SK-N-SH (cell line): Measurements from ENCODE around the gene MEAK7. TPM values are rescaled to one million over a fixed set of nuclear protein-coding genes. Genes with fewer than 3 reads are reported as not detected.

Experiments used
- CTCF ChIA-PET: fragments of 300-600, 350-600 bp; formaldehyde crosslinking; extraction: SDS; loops from one replicate; lab custom pipeline; 2021; lab: Yijun Ruan, JAX
- POLR2A ChIA-PET: fragments of 350-600 bp; sonication (Branson Sonifier 250); formaldehyde crosslinking; extraction: SDS; loops from one replicate; lab custom pipeline; 2020; ENCODE audit warnings: antibody characterized with exemption, inconsistent platforms; lab: Yijun Ruan, JAX
- DNase-seq: peaks from one replicate; pipeline ENCODE4 v3.0.0; 2012
- H2AFZ ChIP-seq: fragments of 200-600 bp; sonication (generic); 2 replicates; pipeline ENCODE4 v1.8.1; 2016; ENCODE audit warnings: antibody characterized with exemption, mild to moderate bottlenecking, low read depth
- H3F3A ChIP-seq: fragments of 200-600 bp; sonication (generic); replicated peaks from 2 replicates; pipeline ENCODE3; 2016; ENCODE audit warnings: antibody characterized with exemption, mild to moderate bottlenecking; ENCODE audit not compliant: insufficient read depth
- H3K27ac ChIP-seq, 2 experiments: fragments of 200-500 bp in 1 of 2; fragments of 200-600 bp in 1 of 2; sonication (Bioruptor generic) in 1 of 2; sonication (generic), shearing (Covaris generic) in 1 of 2; 2 replicates each; pipeline versions ENCODE4 v1.5.1 to v1.6.1; 2014 to 2016; ENCODE audit warnings: low read depth in 2 of 2, inconsistent platforms in 1 of 2, low read length in 1 of 2, mild to moderate bottlenecking in 1 of 2, mixed read lengths in 1 of 2
- H3K27me3 ChIP-seq: fragments of 200-600 bp; sonication (generic), shearing (Covaris generic); 2 replicates; pipeline ENCODE4 v1.6.1; 2016; ENCODE audit warnings: mixed run types; ENCODE audit not compliant: insufficient read depth
- H3K36me3 ChIP-seq, 2 experiments: fragments of 200-500 bp in 1 of 2; fragments of 200-600 bp in 1 of 2; sonication (Bioruptor generic) in 1 of 2; sonication (generic) in 1 of 2; replicated peaks in 1 of 2; 2 replicates each; pipeline versions ENCODE3 to v1.5.1; 2014 to 2016; ENCODE audit warnings: low read length in 1 of 2, mild to moderate bottlenecking in 1 of 2; ENCODE audit not compliant: insufficient read depth in 2 of 2, control insufficient read depth in 1 of 2
- H3K4me1 ChIP-seq, 2 experiments: fragments of 200-500 bp in 1 of 2; fragments of 200-600 bp in 1 of 2; sonication (Bioruptor generic) in 1 of 2; sonication (generic), shearing (Covaris generic) in 1 of 2; 2 replicates each; pipeline versions ENCODE4 v1.5.1 to v1.6.1; 2014 to 2016; ENCODE audit warnings: low read depth in 1 of 2, low read length in 1 of 2, mixed run types in 1 of 2; ENCODE audit not compliant: insufficient read depth in 2 of 2, control insufficient read depth in 1 of 2
- H3K4me2 ChIP-seq: fragments of 200-600 bp; sonication (generic), shearing (Covaris generic); 2 replicates; pipeline ENCODE4 v1.6.1; 2017; ENCODE audit warnings: mixed run types
- H3K4me3 ChIP-seq, 2 experiments: fragments of 200-500 bp in 1 of 2; fragments of 200-600 bp in 1 of 2; sonication (Bioruptor generic) in 1 of 2; sonication (generic), shearing (Covaris generic) in 1 of 2; 2 replicates each; pipeline versions ENCODE4 v1.5.1 to v1.8.1; 2014 to 2016; ENCODE audit warnings: low read depth in 2 of 2, inconsistent platforms in 1 of 2, low read length in 1 of 2, mild to moderate bottlenecking in 1 of 2, mixed read lengths in 1 of 2, moderate library complexity in 1 of 2
- H3K79me2 ChIP-seq: fragments of 200-600 bp; sonication (generic); 2 replicates; pipeline ENCODE4 v1.8.1; 2017; ENCODE audit warnings: mild to moderate bottlenecking; ENCODE audit not compliant: insufficient read depth
- H3K9ac ChIP-seq: fragments of 200-600 bp; sonication (generic); 2 replicates; pipeline ENCODE4 v1.6.1; 2017; ENCODE audit warnings: mixed run types
- H3K9me2 ChIP-seq: fragments of 200-600 bp; sonication (generic); 2 replicates; pipeline ENCODE4 v1.6.1; 2017; ENCODE audit warnings: mixed run types
- H3K9me3 ChIP-seq: fragments of 200-600 bp; sonication (generic); 2 replicates; pipeline ENCODE4 v1.6.1; 2017; ENCODE audit warnings: mixed run types, mild to moderate bottlenecking, moderate library complexity
- H4K20me1 ChIP-seq: fragments of 200-600 bp; sonication (generic); 2 replicates; pipeline ENCODE4 v1.6.1; 2017; ENCODE audit warnings: mild to moderate bottlenecking, mixed run types; ENCODE audit not compliant: insufficient read depth
- CHD2 ChIP-seq: fragments of 150-350 bp; IDR thresholded peaks from 2 replicates; pipeline ENCODE4 v1.6.1; 2018; ENCODE audit warnings: low read length; ENCODE audit not compliant: partially characterized antibody
- EZH2phosphoT487 ChIP-seq: fragments of 200-600 bp; sonication (generic); IDR thresholded peaks from 2 replicates; pipeline ENCODE4 v1.6.1; 2017; ENCODE audit warnings: low read depth, mixed run types, mild to moderate bottlenecking, antibody characterized with exemption, moderate library complexity, borderline replicate concordance
- NRF1 ChIP-seq: IDR thresholded peaks from 2 replicates; pipeline ENCODE4 v1.6.1; 2012; ENCODE audit warnings: low read depth, mild to moderate bottlenecking, low read length
- POLR2AphosphoS5 ChIP-seq: IDR thresholded peaks from 2 replicates; pipeline ENCODE4 v1.6.1; 2012; ENCODE audit warnings: low read depth, low read length
- RCOR1 ChIP-seq: fragments of 150-350 bp; IDR thresholded peaks from 2 replicates; pipeline ENCODE4 v1.6.1; 2017; ENCODE audit warnings: antibody characterized with exemption, low read length
- SMC3 ChIP-seq: IDR thresholded peaks from 2 replicates; pipeline ENCODE4 v1.6.1; 2012; ENCODE audit warnings: low read depth, low read length, improper control_type of control experiment
- TAF1 ChIP-seq: IDR thresholded peaks from 2 replicates; pipeline ENCODE4 v1.6.1; 2012; ENCODE audit warnings: low read depth, mild to moderate bottlenecking, low read length, moderate library complexity, borderline replicate concordance
- WGBS: methylation state at CpG from one replicate; pipeline ENCODE4 v1.1.6; 2017; ENCODE audit warnings: low lambda C conversion rate; 5-methylcytosine and 5-hydroxymethylcytosine counted together
- polyA plus RNA-seq, 3 experiments: library from polyadenylated mRNA; depleted of rRNA; stranded (reverse); fragments of >200 nt; gene quantifications; 2 replicates each; pipeline ENCODE4 v1.2.3, GENCODE V29; 2012
- TF ChIP-seq, protein P1 (sequence below): fragments of 150-350 bp; IDR thresholded peaks from 2 replicates; pipeline ENCODE4 v1.6.1; 2016; ENCODE audit warnings: mild to moderate bottlenecking, low read depth, low read length
- TF ChIP-seq, protein P2 (sequence below): IDR thresholded peaks from 2 replicates; pipeline ENCODE4 v1.4.0; 2012; ENCODE audit warnings: low read depth

The MEAK7 gene
- polyA plus RNA-seq, 1 of the 3 experiments (the other 2 are of a cell fraction): 11.9 TPM

DNA sequence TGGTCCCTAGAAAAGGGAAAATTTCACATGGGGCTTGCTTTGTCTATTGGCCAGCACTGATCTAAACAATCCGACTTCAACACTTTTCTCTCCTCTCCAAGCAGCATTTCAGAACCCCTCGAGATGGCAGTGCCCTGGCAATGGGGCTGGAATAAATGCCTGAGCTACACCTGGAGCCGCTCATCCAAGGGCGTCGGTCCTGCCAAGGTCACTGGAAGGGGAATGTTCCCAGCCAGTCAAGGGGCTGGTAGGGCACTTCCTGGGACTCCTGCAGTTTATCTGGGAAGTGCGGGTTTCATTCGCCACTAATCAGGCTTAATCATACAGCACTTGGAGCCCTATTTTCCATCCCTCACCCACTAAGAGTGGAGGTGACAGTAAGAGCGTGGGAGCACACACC is 17.1 kb downstream of the MEAK7 start:
- ChIA-PET POLR2A (no interaction called here), CTCF (interaction anchor here (0.9 to 1.2 kb wide), 2 partner anchors 24 to 403 kb away, joined by 4 to 5 read pairs; no protein-coding TSS in a partner anchor)
- Histone ChIP-seq H3K4me1 (no peaks in the 10 kb centered on the region), H3F3A (peaks cover 6% of the 10 kb centered on the region), H3K79me2 (no peaks in the 10 kb centered on the region), H3K9me2 (no peaks in the 10 kb centered on the region), H2AFZ (no peak overlapping the region), H3K9ac (no peak overlapping the region), H4K20me1 (0 out of 2 replicates have a peak, but pooled peaks cover 4% of the 10 kb centered on the region), H3K4me2 (no peak overlapping the region), H3K4me3 (no peak overlapping the region), H3K36me3 (peaks cover 37 to 47% of the 10 kb centered on the region in 2 experiments), H3K27ac (no peak overlapping the region), H3K9me3 (no peaks in the 10 kb centered on the region), H3K27me3 (no peaks in the 10 kb centered on the region)
- WGBS: 97% methylated on average over 3 of the region's 8 CpGs
- no peak for TF ChIP-seq NRF1
- DNase-seq: no peak

DNA sequence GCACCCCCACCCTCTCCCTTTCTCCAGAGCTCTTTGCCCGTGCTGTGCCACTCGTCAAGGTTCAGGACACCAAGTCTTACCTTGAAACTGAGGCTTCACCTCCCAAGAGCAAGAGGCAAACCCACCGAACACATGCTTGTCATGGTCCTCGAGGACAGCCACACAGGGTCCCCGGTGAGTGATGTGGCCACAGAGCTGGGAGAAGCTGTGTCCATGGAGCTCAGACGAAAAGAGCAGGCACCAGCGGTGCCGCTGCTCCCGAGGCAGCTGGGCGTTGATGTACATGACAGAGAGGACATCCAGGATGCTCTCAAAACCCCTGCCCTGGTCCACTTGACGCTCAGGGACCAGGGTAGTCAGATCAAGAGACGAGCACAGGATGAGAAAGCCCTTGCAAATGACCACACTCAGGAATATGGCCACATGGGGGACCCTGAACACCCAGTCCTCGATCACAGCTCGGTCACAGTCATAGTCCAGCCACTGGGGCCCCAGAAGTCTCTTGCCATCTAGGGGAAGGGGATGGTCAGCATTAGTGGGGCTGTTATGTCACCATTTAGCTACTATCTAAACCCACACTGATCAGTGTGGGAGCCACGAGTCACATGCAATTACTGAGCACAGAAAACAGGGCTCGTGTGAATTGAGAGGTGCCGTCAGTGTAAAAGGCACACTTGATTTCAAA is 17.8 kb downstream of the MEAK7 start:
- H3K27ac ChIP-seq: no peak overlapping the region
- CTCF ChIA-PET: interaction anchor here (2.8 kb wide), 1 partner anchor 299 kb away, joined by 13 read pairs; the partner anchor contains the start of gene TAF1C
- no peaks in the 10 kb centered on the region; a peak in 1 of 4 replicates for H3K4me1 ChIP-seq
- no peak for DNase-seq
- H3K27me3 ChIP-seq: no peaks in the 10 kb centered on the region
- no peaks in the 10 kb centered on the region for H3K9me3 ChIP-seq
- no peak overlapping the region for H3K4me3 ChIP-seq
- POLR2A ChIA-PET: no interaction called here
- H3F3A ChIP-seq: peaks cover 2% of the 10 kb centered on the region
- H3K9me2 ChIP-seq: no peaks in the 10 kb centered on the region
- peaks cover 31 to 46% of the 10 kb centered on the region in 2 experiments for H3K36me3 ChIP-seq
- H3K9ac ChIP-seq: no peak overlapping the region
- H3K4me2 ChIP-seq: no peak overlapping the region
- 95% methylated on average over 15 of the region's 17 CpGs for WGBS
- no peak overlapping the region for H2AFZ ChIP-seq
- H3K79me2 ChIP-seq: no peaks in the 10 kb centered on the region
- TF ChIP-seq SMC3: no peak
- no peak for TF ChIP-seq POLR2AphosphoS5
- no peak for TF ChIP-seq TAF1
- no peak for TF ChIP-seq CHD2
- TF ChIP-seq RCOR1: no peak
- no peak for TF ChIP-seq EZH2phosphoT487
- TF ChIP-seq, protein P1, sequence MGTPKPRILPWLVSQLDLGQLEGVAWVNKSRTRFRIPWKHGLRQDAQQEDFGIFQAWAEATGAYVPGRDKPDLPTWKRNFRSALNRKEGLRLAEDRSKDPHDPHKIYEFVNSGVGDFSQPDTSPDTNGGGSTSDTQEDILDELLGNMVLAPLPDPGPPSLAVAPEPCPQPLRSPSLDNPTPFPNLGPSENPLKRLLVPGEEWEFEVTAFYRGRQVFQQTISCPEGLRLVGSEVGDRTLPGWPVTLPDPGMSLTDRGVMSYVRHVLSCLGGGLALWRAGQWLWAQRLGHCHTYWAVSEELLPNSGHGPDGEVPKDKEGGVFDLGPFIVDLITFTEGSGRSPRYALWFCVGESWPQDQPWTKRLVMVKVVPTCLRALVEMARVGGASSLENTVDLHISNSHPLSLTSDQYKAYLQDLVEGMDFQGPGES: no peak
- TF ChIP-seq, protein P2, sequence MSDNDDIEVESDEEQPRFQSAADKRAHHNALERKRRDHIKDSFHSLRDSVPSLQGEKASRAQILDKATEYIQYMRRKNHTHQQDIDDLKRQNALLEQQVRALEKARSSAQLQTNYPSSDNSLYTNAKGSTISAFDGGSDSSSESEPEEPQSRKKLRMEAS: no peak
- 0 out of 2 replicates have a peak, but pooled peaks cover 4% of the 10 kb centered on the region for H4K20me1 ChIP-seq
